Dedifferentiated amniotic fluid mesenchymal stem cell (primary cell): Measurements from ENCODE around the gene CCNA2.

Experiments used
- DNase-seq: peaks from one replicate; pipeline ENCODE4 v3.0.0-alpha.2; 2016; ENCODE audit errors: extremely low spot score

Gene CCNA2

DNA sequence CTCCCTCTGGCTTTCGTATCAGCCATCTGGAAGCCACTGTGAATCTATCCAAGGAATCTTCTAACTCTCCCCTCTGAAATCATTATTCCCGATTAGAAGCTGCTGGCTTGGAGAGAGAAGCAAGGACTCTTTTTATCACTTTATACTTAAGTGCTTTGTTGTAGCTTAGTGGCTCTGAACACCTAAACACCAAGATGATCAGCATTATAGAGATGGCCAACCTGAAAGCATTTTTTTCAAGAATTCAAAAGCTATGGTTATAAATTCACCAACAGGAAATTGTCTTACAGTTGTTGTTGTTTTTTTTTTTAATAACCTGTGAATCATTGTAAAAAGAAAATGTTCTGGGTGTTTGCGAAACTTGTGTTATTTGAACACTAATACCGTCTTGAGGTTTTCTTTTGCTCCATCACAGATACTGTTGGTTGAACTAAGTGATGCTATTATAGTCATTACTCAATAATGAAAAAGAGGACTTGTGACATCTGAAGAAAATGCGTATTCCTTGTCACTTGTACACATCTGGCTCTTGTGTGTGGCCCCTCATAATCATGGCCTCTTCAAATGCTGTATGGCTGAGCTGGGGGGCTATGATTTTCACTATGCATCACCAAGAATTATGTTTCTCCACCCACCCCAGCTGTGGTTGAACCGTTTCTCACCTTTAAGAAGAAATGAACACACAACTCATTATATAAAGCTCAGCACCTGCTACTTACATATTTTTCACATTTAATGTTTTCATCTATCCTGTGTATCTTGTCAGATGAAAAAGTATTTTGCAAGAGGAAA, 46.9 kb downstream of the CCNA2 start:
- no peak for DNase-seq

DNA sequence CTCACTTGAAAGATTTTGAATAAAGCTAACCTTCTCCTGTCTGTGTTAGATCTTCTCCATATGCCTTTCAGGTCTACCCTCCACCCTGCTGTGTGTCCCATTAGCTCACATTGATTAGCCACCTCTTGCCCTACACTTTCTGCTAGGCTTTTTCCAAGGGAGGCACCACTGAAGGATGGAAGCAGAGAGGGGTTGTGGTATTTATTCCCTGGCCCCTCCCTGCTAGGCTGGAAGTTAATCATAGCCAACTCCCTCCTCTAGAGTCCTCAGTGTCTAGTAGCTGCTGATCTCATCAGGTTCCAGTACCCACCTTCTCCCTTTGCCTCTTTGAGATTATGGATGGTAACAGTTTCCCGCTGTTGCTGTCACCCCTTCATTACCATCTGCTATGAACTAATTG, 49.8 kb downstream of the CCNA2 start:
- no peak for DNase-seq

DNA sequence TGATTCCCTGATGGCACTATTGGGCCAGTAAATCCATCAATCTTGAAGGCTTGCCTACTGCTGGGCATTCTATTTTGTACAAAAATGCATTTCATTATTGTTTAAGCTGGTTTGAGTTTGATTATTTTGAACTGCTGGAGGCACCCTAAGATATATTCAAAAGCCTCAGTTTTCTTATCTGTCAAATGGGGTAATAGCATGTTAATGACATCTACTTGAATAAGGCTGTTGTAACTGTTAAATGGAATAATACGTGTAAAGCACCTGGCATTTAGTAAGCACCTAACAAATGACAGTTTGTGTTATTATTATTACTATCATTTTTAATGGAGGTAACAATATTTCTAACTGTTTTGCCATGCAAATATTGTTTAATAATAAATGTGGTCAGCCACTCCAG, 51.8 kb downstream of the CCNA2 start:
- DNase-seq, result no peak

DNA sequence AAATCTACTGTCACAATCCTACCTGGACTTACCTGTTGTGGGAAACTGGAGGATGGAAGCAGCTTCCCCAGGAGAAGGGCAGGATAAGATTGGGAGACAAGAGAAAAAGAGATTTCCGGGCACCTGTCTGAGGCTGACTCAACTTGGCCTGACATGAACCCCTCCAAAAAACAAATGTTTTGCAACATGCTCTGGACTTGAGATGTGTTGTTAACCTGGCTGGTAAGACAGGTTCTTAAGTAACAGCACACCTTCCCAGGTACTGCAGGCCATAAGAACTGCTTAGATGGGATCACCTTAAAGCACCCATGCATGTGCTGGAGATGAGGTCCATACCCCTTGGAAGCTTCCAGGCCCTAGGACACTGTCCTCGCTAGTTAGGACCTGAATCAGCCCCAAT, 54.3 kb downstream of the CCNA2 start:
- DNase-seq, result no peak

DNA sequence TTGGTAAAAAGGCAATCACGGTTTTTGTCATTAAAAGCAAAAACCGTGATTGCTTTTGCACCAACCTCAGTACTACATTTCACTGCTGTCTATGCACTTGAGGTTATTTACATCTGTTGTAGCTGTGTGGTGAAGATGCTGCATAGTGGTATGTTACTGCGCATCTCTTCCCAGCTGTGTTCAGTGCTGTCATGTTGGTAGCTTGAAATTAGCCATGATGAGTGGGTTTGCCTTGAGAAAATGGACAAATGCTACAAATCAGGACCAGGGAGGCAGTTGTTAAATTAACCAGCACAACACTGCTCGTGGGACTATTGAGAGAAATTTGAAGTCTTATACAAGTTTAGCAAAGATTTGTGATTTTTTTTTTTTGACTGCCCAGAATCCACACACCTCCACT, 56.5 kb downstream of the CCNA2 start:
- DNase-seq, result no peak
